Measurements from ENCODE around the gene C14orf132.
A peak's percentile ranks its signal among the peaks of the same experiment; 100 is the strongest.
"Not testable (repeated sequence)": the region's sequence is repeated elsewhere in the genome, so short reads cannot be mapped to it uniquely, and the experiment has no call there.

The C14orf132 gene

GRCh38 chr14:96038920-96039632, at the start of gene C14orf132:
C14orf132 (plus strand) TSS chr14:96039362; CDS start chr14:96039501, 139 bp downstream.
- DNase-seq (ENCODE audit: low read depth) = no peak

GRCh38 chr14:95993768-95994592, 45.2 kb upstream of the C14orf132 start:
- DNase-seq (ENCODE audit: low read depth) = peak; percentile 8

- no peak for DNase-seq (ENCODE audit: low read depth)
Observed at GRCh38 chr14:95994593-95994928, 44.6 kb upstream of the C14orf132 start.

GRCh38 chr14:95998656-95999055, 40.5 kb upstream of the C14orf132 start:
- DNase-seq (ENCODE audit: low read depth) = no peak

GRCh38 chr14:96001866-96002497, 37.2 kb upstream of the C14orf132 start:
- no peak for DNase-seq (ENCODE audit: low read depth)

- DNase-seq (ENCODE audit: low read depth) = no peak
Observed at GRCh38 chr14:96002498-96002884, 36.7 kb upstream of the C14orf132 start.

GRCh38 chr14:96011131-96011530, 28.0 kb upstream of the C14orf132 start:
- DNase-seq (ENCODE audit: low read depth) = no peak

- no peak for DNase-seq (ENCODE audit: low read depth)
Observed at GRCh38 chr14:96011607-96012006, 27.6 kb upstream of the C14orf132 start.

- DNase-seq (ENCODE audit: low read depth) = not testable (repeated sequence)
Observed at GRCh38 chr14:96012757-96013156, 26.4 kb upstream of the C14orf132 start.

- no peak for DNase-seq (ENCODE audit: low read depth)
Observed at GRCh38 chr14:96014176-96014575, 25.0 kb upstream of the C14orf132 start.

GRCh38 chr14:96016501-96017160, 22.5 kb upstream of the C14orf132 start:
- DNase-seq (ENCODE audit: low read depth) = no peak

GRCh38 chr14:96017882-96018281, 21.3 kb upstream of the C14orf132 start:
- no peak for DNase-seq (ENCODE audit: low read depth)

- DNase-seq (ENCODE audit: low read depth) = no peak
Observed at GRCh38 chr14:96027431-96028355, 11.5 kb upstream of the C14orf132 start.

- DNase-seq (ENCODE audit: low read depth) = no peak
Observed at GRCh38 chr14:96029089-96029645, 10.0 kb upstream of the C14orf132 start.

- no peak for DNase-seq (ENCODE audit: low read depth)
Observed at GRCh38 chr14:96030108-96030760, 8.9 kb upstream of the C14orf132 start.

GRCh38 chr14:96031691-96032090, 7.5 kb upstream of the C14orf132 start:
- DNase-seq (ENCODE audit: low read depth) = no peak

- no peak for DNase-seq (ENCODE audit: low read depth)
Observed at GRCh38 chr14:96035456-96035855, 3.7 kb upstream of the C14orf132 start.

GRCh38 chr14:96037891-96038557, 1.1 kb upstream of the C14orf132 start:
- no peak for DNase-seq (ENCODE audit: low read depth)

GRCh38 chr14:96038558-96038919, 623 bp upstream of the C14orf132 start:
- DNase-seq (ENCODE audit: low read depth) = no peak

Measured in non-pigmented ciliary epithelial cell (primary cell).